HepG2 (cell line): Measurements from ENCODE around the gene ITPK1. TPM values are rescaled to one million over a fixed set of nuclear protein-coding genes. Genes with fewer than 3 reads are reported as not detected.

ENCODE experiments used
- AFF4 ChIP-seq: sonication (generic); formaldehyde crosslinking; IDR thresholded peaks from 2 replicates; pipeline ENCODE4 v1.4.0; 2020; ENCODE audit warnings: missing genetic modification reagents
- ASH2L ChIP-seq: fragments of 300-600, 200-600 bp; sonication (generic); IDR thresholded peaks from 2 replicates; pipeline ENCODE4 v1.7.0; 2017; ENCODE audit warnings: low read depth, mild to moderate bottlenecking, moderate library complexity, mixed read lengths, low read length; ENCODE audit not compliant: insufficient read length
- ATM ChIP-seq: fragments of 450-650 bp; IDR thresholded peaks from 2 replicates; pipeline ENCODE4 v1.7.1; 2017; ENCODE audit warnings: mild to moderate bottlenecking, borderline replicate concordance
- CENPX ChIP-seq: sonication (generic); formaldehyde crosslinking; IDR thresholded peaks from 2 replicates; pipeline ENCODE4 v1.9.0; 2021; ENCODE audit warnings: mild to moderate bottlenecking, missing genetic modification reagents, moderate library complexity
- CSRNP2 ChIP-seq: sonication (generic); formaldehyde crosslinking; conservative IDR thresholded peaks from 2 replicates; pipeline ENCODE4 v1.8.0; 2022; ENCODE audit warnings: low read depth, missing genetic modification reagents
- ESRRA ChIP-seq: sonication (generic); formaldehyde crosslinking; IDR thresholded peaks from 2 replicates; pipeline ENCODE4 v1.5.1; 2020; ENCODE audit warnings: mild to moderate bottlenecking, low read depth, missing genetic modification reagents
- FIP1L1 ChIP-seq: fragments of 200-400 bp; formaldehyde crosslinking; IDR thresholded peaks from 2 replicates; pipeline ENCODE4 v1.6.1; 2018; ENCODE audit warnings: low read depth, mild to moderate bottlenecking, low read length, moderate library complexity, borderline replicate concordance; ENCODE audit not compliant: insufficient read depth
- FOSL2 ChIP-seq: sonication (generic); formaldehyde crosslinking; IDR thresholded peaks from 2 replicates; pipeline ENCODE4 v1.4.0; 2020; ENCODE audit warnings: missing genetic modification reagents
- HDAC2 ChIP-seq: sonication (generic); formaldehyde crosslinking; IDR thresholded peaks from 2 replicates; pipeline ENCODE4 v1.4.0; 2020; ENCODE audit warnings: missing genetic modification reagents
- IRF9 ChIP-seq: sonication (generic); formaldehyde crosslinking; IDR thresholded peaks from 2 replicates; pipeline ENCODE4 v1.8.0; 2022; ENCODE audit warnings: missing genetic modification reagents, mild to moderate bottlenecking, borderline replicate concordance
- ISX ChIP-seq: sonication (generic); formaldehyde crosslinking; conservative IDR thresholded peaks from 2 replicates; pipeline ENCODE4 v1.5.0; 2020; ENCODE audit warnings: missing genetic modification reagents
- KDM4B ChIP-seq: sonication (generic); formaldehyde crosslinking; IDR thresholded peaks from 2 replicates; pipeline ENCODE4 v1.4.0; 2020; ENCODE audit warnings: missing genetic modification reagents
- MIXL1 ChIP-seq: IDR thresholded peaks from 2 replicates; pipeline ENCODE4 v1.6.1; 2016
- MTA3 ChIP-seq: sonication (generic); formaldehyde crosslinking; IDR thresholded peaks from 2 replicates; pipeline ENCODE4 v1.4.0; 2020; ENCODE audit warnings: missing genetic modification reagents
- MXI1 ChIP-seq: IDR thresholded peaks from 3 replicates; pipeline ENCODE4 v1.6.1; 2012; ENCODE audit warnings: low read depth, low read length, inconsistent platforms, borderline replicate concordance
- PTBP1 ChIP-seq: fragments of 200-400 bp; formaldehyde crosslinking; IDR thresholded peaks from 2 replicates; pipeline ENCODE4 v1.6.1; 2018; ENCODE audit warnings: low read length, low read depth; ENCODE audit not compliant: poor library complexity, severe bottlenecking
- RARA ChIP-seq: IDR thresholded peaks from 2 replicates; pipeline ENCODE4 v1.6.1; 2016; ENCODE audit warnings: missing genetic modification reagents, missing compliant biosample characterization
- RFXANK ChIP-seq: IDR thresholded peaks from 2 replicates; pipeline ENCODE4 v1.6.1; 2016
- TAF15 ChIP-seq: fragments of 200-400 bp; formaldehyde crosslinking; IDR thresholded peaks from one replicate; pipeline ENCODE4 v1.6.1; 2018; ENCODE audit warnings: mild to moderate bottlenecking, low read depth, low read length; ENCODE audit not compliant: poor library complexity, severe bottlenecking
- TSC22D2 ChIP-seq: sonication (generic); formaldehyde crosslinking; IDR thresholded peaks from 2 replicates; pipeline ENCODE4 v1.5.1; 2020; ENCODE audit warnings: missing genetic modification reagents, mild to moderate bottlenecking, borderline replicate concordance
- ZBTB21 ChIP-seq: sonication (generic); formaldehyde crosslinking; IDR thresholded peaks from 2 replicates; pipeline ENCODE4 v1.4.0; 2020; ENCODE audit warnings: missing genetic modification reagents
- ZBTB8A ChIP-seq: sonication (generic); formaldehyde crosslinking; IDR thresholded peaks from 2 replicates; pipeline ENCODE4 v1.4.0; 2020; ENCODE audit warnings: mild to moderate bottlenecking, low read depth, missing genetic modification reagents, borderline replicate concordance
- ZNF530 ChIP-seq: sonication (generic); formaldehyde crosslinking; IDR thresholded peaks from 2 replicates; pipeline ENCODE4 v1.5.0; 2020; ENCODE audit warnings: low read depth, mild to moderate bottlenecking, missing genetic modification reagents
- ZNF724P ChIP-seq: sonication (generic); formaldehyde crosslinking; IDR thresholded peaks from 2 replicates; pipeline ENCODE4 v1.8.0; 2022; ENCODE audit warnings: missing genetic modification reagents, borderline replicate concordance
- polyA plus RNA-seq, 8 experiments: library from polyadenylated mRNA; depleted of rRNA in 3 of 8; stranded (reverse) in 7 of 8; unstranded in 1 of 8; fragments of >200 nt; fragmentation: Illumina TruSeq in 4 of 8; extraction: Trizol in 4 of 8; gene quantifications; 2 replicates each; pipeline versions ENCODE4 v1.2.1 to v1.2.3, GENCODE V29; 2011 to 2016; ENCODE audit warnings: low read depth in 4 of 8, missing spikeins in 1 of 8, mixed read lengths in 1 of 8; ENCODE audit not compliant: insufficient read depth in 1 of 8
- total RNA-seq, 5 experiments: library from RNA; depleted of rRNA; stranded (reverse); fragments of >200 nt; fragmentation: Illumina TruSeq; extraction: Trizol; gene quantifications; 2 replicates each; pipeline ENCODE4 v1.2.3, GENCODE V29; 2016; ENCODE audit warnings: low read depth in 1 of 5

Gene ITPK1
- total and polyA plus RNA-seq, 2 of the 13 experiments (the other 11 are each of a cell fraction or from before 2014, with no cell fraction given): 20.5 to 47.5 TPM

DNA sequence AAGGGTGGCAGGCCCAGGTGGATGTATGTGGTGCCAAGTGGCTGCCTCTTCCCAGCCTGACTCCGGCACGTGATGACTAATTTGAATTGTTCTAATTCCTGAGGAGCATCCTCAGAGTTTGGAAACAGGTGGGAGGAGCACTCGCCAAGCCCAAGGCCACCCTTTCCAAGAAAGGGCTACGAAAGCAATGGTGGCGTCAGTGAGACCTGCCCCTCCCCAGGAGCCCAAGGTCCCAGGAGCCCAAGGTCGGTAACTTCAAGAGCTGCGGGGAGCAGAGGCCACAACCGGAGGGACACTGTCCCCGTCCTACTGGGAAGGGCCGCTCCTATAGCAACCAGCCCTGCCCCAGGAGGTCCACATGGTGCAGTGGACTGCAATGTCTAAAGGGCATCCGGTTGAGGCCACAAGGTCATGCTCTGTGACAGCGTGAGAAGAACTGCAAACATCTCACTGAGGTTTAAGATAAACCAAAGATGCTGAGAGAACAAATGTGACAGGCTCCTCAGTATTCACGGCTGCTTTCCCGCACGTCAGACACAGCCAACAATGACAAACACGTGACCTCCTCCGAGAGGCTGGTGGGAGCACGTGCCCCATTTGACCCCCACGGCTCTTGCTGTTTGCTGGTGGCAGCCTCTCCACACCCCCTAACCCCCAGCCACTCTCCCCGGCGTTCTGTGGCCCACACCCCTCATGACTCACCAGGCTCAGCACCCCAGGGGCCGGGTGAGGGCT is 79.6 kb downstream of the ITPK1 start (continued):
- TF ChIP-seq TSC22D2 (CRISPR knock-in tag): 0 out of 2 replicates have a peak, but pooled peaks have one; percentile 35
- TF ChIP-seq ZBTB21 (CRISPR knock-in tag): peak; percentile 51; the same call in 1 of the 2 replicates
- no peak for TF ChIP-seq KDM4B (CRISPR knock-in tag)
- TF ChIP-seq ESRRA (CRISPR knock-in tag): peak; percentile 96
- TF ChIP-seq ATM: no peak
- TF ChIP-seq ZBTB8A (CRISPR knock-in tag): no peak
- TF ChIP-seq MXI1: peak; percentile 90; the same call in 2 of the 3 replicates
- TF ChIP-seq MTA3 (CRISPR knock-in tag): no peak
- no peak for TF ChIP-seq TAF15
- TF ChIP-seq FOSL2: peak; percentile 81
- TF ChIP-seq IRF9 (CRISPR knock-in tag): no peak
- TF ChIP-seq ASH2L: peak; percentile 33
- TF ChIP-seq RFXANK (CRISPR knock-in tag): no peak
- no peak for TF ChIP-seq FIP1L1
- no peak; the same call in 1 of the 2 replicates for TF ChIP-seq CSRNP2 (CRISPR knock-in tag)
- TF ChIP-seq PTBP1: no peak
- no peak for TF ChIP-seq AFF4 (CRISPR knock-in tag)
- peak; percentile 94 for TF ChIP-seq HDAC2
- TF ChIP-seq MIXL1: 0 out of 2 replicates have a peak, but pooled peaks have one; percentile 13
- TF ChIP-seq ISX (CRISPR knock-in tag): no peak
- TF ChIP-seq CENPX (CRISPR knock-in tag): no peak
- TF ChIP-seq RARA (CRISPR knock-in tag): peak; percentile 97
- no peak for TF ChIP-seq ZNF530 (CRISPR knock-in tag)
- no peak for TF ChIP-seq ZNF724P (CRISPR knock-in tag)
